Coronary artery (tissue), 2 donors: ENCODE results near the gene TPSAB1.

Source experiments
- DNase-seq: peaks from one replicate; pipeline ENCODE4 v3.0.0-alpha.2; 2017; ENCODE audit warnings: low spot score
- H3K27ac ChIP-seq, 2 donors: fragments of 200-600 bp; sonication (generic); one replicate each; pipeline ENCODE4 v1.5.1; 2016 to 2019
- H3K4me3 ChIP-seq: fragments of 200-600 bp; sonication (generic); 2 replicates; pipeline ENCODE4 v1.5.1; 2016; ENCODE audit warnings: mild to moderate bottlenecking, moderate library complexity
- TF ChIP-seq, protein P1 (sequence below): fragments of 200-600 bp; sonication (generic); IDR thresholded peaks from one replicate; pipeline ENCODE4 v1.5.1; 2019; ENCODE audit warnings: antibody characterized with exemption

Gene TPSAB1

DNA sequence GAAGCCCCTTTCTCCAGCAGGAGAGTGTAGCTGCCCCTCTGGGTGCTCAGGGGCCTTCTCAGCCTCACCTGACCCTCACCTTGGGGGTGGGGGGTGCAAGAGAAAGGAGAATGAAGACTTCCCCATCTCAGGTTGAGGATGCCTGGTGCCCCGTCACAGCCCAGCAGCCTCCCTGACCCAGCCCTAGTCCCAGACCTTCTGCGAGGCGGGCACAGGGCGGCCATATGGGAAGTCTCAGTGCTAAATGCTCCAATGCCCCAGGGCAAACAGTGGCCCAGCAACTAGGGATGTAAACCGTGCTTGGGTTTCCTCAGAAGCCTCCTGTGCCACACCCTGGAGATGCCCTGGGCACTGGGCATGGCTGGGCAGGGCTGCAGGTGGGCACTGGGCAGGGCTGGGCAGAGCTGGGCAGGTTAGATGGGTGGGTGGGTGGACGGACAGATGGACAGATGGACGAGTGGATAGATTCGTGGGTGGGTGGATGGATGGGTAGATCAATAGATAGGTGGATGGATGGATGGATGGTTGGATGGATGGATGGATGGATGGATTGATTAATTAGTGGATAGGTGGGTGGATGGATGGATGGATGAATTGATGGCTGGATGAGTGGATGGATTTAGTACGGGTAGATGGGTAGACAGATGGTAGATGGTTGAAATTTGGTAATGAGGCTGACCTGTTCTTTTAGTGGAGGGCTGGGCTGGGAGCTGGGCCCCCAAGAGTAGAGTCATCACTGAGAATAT, 32.1 kb downstream of the TPSAB1 start:
- Histone ChIP-seq H3K27ac (no peak overlapping the region), H3K4me3 (no peak overlapping the region)
- TF ChIP-seq, protein P1, sequence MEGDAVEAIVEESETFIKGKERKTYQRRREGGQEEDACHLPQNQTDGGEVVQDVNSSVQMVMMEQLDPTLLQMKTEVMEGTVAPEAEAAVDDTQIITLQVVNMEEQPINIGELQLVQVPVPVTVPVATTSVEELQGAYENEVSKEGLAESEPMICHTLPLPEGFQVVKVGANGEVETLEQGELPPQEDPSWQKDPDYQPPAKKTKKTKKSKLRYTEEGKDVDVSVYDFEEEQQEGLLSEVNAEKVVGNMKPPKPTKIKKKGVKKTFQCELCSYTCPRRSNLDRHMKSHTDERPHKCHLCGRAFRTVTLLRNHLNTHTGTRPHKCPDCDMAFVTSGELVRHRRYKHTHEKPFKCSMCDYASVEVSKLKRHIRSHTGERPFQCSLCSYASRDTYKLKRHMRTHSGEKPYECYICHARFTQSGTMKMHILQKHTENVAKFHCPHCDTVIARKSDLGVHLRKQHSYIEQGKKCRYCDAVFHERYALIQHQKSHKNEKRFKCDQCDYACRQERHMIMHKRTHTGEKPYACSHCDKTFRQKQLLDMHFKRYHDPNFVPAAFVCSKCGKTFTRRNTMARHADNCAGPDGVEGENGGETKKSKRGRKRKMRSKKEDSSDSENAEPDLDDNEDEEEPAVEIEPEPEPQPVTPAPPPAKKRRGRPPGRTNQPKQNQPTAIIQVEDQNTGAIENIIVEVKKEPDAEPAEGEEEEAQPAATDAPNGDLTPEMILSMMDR: no peak
- DNase-seq: no peak

DNA sequence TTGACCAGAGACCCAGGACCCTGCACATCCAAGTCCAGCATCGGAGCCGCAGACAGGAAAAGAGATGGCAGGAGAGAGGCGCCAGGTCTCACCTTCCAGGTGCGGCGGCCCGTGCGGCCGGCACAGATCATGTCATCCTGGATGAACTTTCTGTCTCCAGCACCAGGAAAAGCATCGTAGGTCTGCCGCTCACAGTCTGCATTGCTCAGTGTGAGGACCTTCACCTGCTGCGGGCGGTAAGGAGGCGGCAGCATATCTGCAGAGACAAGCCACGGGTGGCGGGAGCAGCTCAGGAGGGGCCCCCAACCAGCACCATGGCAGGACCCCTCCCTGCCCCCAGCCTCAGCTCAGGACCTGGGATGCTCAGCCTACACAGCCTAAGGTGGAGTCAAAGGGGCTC, 33.3 kb downstream of the TPSAB1 start:
- no peak overlapping the region for H3K27ac ChIP-seq
- TF ChIP-seq, protein P1: no peak
- no peak overlapping the region for H3K4me3 ChIP-seq
- DNase-seq: no peak

DNA sequence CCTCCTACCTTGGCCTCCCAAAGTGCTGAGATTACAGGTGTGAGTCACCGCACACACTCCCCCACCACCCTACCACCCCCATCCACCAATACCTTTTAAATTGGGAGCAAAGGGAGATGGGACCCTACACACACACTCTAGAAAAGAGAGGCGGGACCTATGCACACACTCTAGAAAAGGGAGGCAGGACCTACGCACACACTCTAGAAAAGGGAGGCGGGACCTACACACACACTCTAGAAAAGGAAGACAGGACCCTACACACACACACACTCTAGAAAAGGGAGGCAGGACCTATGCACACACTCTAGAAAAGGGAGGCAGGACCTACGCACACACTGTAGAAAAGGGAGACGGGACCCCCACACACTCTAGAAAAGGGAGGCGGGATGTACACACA, 34.3 kb downstream of the TPSAB1 start:
- TF ChIP-seq, protein P1: no peak
- no peak overlapping the region for H3K27ac ChIP-seq
- no peak for DNase-seq
- no peak overlapping the region for H3K4me3 ChIP-seq

DNA sequence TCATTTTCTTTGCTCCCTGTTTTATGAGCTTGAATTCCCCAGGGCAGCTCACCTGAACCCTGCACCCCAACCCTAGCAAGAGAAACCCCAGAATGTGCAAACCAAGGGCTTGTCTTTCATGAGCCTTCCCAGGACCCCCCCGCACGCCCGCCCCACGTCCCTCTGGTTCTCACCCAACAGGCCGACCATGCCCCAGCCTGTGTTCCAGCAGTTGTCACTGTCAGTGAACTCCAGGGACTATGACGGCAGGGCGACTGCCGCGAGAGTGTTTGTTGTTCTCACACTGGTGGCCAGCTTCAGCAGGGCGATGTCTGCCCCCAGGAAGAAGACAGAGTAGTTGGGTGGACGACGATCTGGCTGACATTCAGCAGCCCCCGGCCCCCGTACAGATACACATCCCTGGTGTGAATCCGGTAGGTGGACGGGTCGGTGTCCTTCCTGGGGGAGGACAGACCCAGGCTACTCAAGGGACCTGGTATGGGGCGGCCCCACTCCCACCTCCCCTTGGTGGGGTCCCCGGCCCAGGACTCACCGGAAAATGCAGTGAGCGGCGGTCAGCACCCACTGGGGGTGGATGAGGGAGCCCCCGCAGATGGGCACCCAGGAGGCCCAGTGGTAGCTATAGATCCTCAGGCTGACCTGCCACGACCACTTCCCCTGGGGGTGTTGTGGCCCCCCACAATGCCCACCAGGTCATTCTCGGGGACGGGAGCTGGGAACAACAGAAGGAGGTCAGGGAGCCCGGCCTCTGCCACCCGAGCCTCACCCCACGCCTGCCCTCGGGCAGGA, 35.5 kb downstream of the TPSAB1 start:
- DNase-seq: no peak
- Histone ChIP-seq H3K27ac (no peak overlapping the region), H3K4me3 (no peak overlapping the region)
- TF ChIP-seq, protein P1: no peak

DNA sequence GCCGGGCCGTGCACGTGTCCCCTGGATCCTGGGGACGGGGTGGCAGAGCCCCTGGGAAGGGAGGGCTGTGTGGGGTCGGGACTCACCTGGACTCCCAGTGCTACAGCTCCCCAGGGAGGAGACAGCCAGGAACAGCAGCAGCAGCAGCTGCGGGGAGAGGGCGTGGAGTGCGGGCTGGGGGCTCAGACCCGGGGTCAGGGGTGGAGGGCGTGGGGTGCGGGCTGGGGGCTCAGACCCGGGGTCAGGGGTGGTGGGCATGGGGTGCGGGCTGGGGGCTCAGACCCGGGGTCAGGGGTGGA, 36.0 kb downstream of the TPSAB1 start:
- TF ChIP-seq, protein P1: no peak
- Histone ChIP-seq H3K27ac (no peak overlapping the region), H3K4me3 (no peak overlapping the region)
- DNase-seq: no peak

DNA sequence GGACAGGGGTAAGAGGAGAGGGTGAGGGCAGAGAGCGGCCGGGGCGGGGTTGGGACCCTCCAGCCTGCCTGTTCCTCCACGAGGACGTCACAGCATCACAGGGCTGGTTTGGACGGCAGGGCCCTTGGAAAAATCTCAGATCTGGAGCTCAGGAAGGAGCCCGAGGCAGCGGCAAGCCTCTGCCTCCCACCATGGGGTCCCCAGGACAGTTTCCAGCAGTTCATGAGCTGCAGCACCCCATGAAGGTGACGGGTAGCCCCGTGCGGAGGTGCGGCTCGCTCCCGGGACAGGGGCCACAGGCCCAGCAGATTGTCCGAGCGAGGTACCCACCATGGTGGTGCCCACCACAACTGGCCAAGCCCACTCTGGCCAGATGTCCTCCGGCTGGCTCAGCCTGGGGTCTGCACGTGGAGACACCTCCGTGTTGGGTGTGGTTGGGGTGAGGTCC, 36.7 kb downstream of the TPSAB1 start:
- Histone ChIP-seq H3K4me3 (no peak overlapping the region), H3K27ac (no peak overlapping the region)
- TF ChIP-seq, protein P1: no peak
- no peak for DNase-seq
